Body of pancreas (tissue), 4 donors: ENCODE data around the gene SLC25A21. TPM values are rescaled to one million over a fixed set of nuclear protein-coding genes. Genes with fewer than 3 reads are reported as not detected.

Source experiments
- ATAC-seq: fragments of 150-250 bp; one replicate; pipeline ENCODE4 v1.9.1; 2016
- DNase-seq, 4 donors: peaks; one replicate each; pipeline ENCODE4 v3.0.0-alpha.2; 2019
- H3K27ac ChIP-seq, 4 donors: fragments of 200-600 bp; sonication (generic); 1 replicate in 3 of 4; 2 replicates in 1 of 4; pipeline versions ENCODE4 v1.5.1 to v1.6.1; 2016 to 2019; ENCODE audit warnings: mild to moderate bottlenecking in 1 of 4, mixed read lengths in 1 of 4, moderate library complexity in 1 of 4
- H3K27me3 ChIP-seq, 2 donors: fragments of 200-600 bp; sonication (generic); one replicate each; pipeline ENCODE4 v1.6.0; 2016; ENCODE audit warnings: mild to moderate bottlenecking in 1 of 2
- H3K36me3 ChIP-seq, 2 donors: fragments of 200-600 bp; sonication (generic); replicated peaks in 1 of 2; 2 replicates each; pipeline ENCODE4 v1.5.1; 2016; ENCODE audit warnings: low read depth in 2 of 2; ENCODE audit not compliant: insufficient read depth in 1 of 2
- H3K4me1 ChIP-seq: fragments of 200-600 bp; sonication (generic); one replicate; pipeline ENCODE4 v1.6.0; 2016
- H3K4me3 ChIP-seq, 2 donors: fragments of 200-600 bp; sonication (generic); 1 replicate in 1 of 2; 2 replicates in 1 of 2; pipeline ENCODE4 v1.5.1; 2016 to 2019
- H3K9me3 ChIP-seq, 3 donors: fragments of 200-600 bp; sonication (generic); 1 replicate in 2 of 3; 2 replicates in 1 of 3; pipeline ENCODE4 v1.5.1; 2016
- POLR2A ChIP-seq, 3 donors: fragments of 450-650 bp; IDR thresholded peaks; one replicate each; pipeline ENCODE4 v1.6.1; 2016; ENCODE audit warnings: antibody characterized with exemption in 3 of 3, mild to moderate bottlenecking in 2 of 3
- WGBS, 2 donors: methylation state at CpG; one replicate each; pipeline ENCODE4 v1.1.5; 2017; 5-methylcytosine and 5-hydroxymethylcytosine counted together
- intact Hi-C: fragments of 100-400 bp; cut with DNase I; formaldehyde crosslinking; loops from one replicate; pipeline ENCODE4 v1.15.1; 2023
- total RNA-seq, 2 donors: library from RNA; depleted of rRNA; stranded (reverse); fragments of >200 nt; gene quantifications; one replicate each; pipeline ENCODE4 v1.1.0, GENCODE V29; 2016
- TF ChIP-seq, protein P1 (sequence below), 7 experiments: fragments of 450-650 bp in 4 of 7; fragments of 200-600 bp in 3 of 7; sonication (generic) in 3 of 7; IDR thresholded peaks; one replicate each; pipeline ENCODE4 v1.5.1; 2016 to 2019; ENCODE audit warnings: antibody characterized with exemption in 7 of 7

SLC25A21 gene
- total RNA-seq, 2 donors from 2014 or later, result not detected

DNA sequence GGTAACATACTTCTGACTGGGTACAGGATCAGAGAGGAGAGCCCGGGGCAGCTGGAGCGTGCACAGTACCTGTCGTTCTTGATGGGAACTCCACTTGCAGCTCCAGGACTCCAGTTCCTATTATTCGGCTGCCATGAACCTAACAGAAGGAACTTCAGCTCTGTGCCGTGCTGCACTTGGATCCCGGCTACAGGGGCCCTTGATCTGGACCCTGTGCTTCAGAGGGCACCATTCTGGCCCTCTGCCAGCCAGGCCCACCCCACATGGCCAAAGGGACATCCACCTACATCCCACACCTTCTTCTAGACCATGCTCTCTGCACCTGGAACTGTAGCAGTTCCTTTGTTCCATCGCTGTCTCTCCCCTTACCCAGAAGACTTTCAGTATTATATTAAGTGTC lies 452.6 kb downstream of the SLC25A21 start:
- no peak for TF ChIP-seq POLR2A (IDR thresholded peaks at IDR 0.05)
- TF ChIP-seq, protein P1, sequence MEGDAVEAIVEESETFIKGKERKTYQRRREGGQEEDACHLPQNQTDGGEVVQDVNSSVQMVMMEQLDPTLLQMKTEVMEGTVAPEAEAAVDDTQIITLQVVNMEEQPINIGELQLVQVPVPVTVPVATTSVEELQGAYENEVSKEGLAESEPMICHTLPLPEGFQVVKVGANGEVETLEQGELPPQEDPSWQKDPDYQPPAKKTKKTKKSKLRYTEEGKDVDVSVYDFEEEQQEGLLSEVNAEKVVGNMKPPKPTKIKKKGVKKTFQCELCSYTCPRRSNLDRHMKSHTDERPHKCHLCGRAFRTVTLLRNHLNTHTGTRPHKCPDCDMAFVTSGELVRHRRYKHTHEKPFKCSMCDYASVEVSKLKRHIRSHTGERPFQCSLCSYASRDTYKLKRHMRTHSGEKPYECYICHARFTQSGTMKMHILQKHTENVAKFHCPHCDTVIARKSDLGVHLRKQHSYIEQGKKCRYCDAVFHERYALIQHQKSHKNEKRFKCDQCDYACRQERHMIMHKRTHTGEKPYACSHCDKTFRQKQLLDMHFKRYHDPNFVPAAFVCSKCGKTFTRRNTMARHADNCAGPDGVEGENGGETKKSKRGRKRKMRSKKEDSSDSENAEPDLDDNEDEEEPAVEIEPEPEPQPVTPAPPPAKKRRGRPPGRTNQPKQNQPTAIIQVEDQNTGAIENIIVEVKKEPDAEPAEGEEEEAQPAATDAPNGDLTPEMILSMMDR (IDR thresholded peaks at IDR 0.05), result no peak
- Histone ChIP-seq H3K27me3 (no peaks in the 10 kb centered on the region), H3K9me3 (no peaks in the 10 kb centered on the region), H3K4me3 (no peak overlapping the region), H3K4me1 (no peaks in the 10 kb centered on the region), H3K27ac (no peak overlapping the region), H3K36me3 (no peaks in the 10 kb centered on the region)
- ATAC-seq, result no peak
- no peak for DNase-seq
- WGBS, 2 donors, result 84 to 94% methylated on average over 6 to 7 of the region's 7 CpGs
- intact Hi-C loops, result no loop called here

DNA sequence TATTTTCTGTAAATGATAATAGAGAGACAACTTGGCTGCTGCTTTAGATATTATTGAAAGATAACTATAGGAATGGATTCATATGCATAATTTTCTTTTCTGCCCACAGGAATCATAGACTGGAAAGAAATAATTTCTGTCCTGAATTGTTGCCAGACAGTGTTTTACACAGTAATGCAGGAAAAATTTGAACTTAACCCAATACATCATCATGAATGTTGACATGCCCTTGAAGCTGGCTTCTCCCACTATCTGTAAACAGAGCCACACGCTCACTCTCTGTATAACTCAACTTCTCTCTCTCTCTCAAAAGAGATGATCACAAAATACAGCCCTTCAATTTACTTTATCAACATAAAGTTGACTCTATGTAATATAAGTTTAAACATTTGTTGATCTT lies 454.2 kb downstream of the SLC25A21 start:
- ATAC-seq, result no peak
- no peak overlapping the region for H3K4me3 ChIP-seq
- DNase-seq, result no peak
- intact Hi-C loops, result no loop called here
- no peaks in the 10 kb centered on the region for H3K4me1 ChIP-seq
- 21 to 26% methylated on average over 1 of the region's 1 CpG for WGBS, 2 donors
- no peaks in the 10 kb centered on the region for H3K27me3 ChIP-seq
- TF ChIP-seq POLR2A (IDR thresholded peaks at IDR 0.05), result no peak
- TF ChIP-seq, protein P1 (IDR thresholded peaks at IDR 0.05), result no peak
- no peaks in the 10 kb centered on the region for H3K36me3 ChIP-seq
- H3K9me3 ChIP-seq, result no peaks in the 10 kb centered on the region
- H3K27ac ChIP-seq, result no peak overlapping the region

DNA sequence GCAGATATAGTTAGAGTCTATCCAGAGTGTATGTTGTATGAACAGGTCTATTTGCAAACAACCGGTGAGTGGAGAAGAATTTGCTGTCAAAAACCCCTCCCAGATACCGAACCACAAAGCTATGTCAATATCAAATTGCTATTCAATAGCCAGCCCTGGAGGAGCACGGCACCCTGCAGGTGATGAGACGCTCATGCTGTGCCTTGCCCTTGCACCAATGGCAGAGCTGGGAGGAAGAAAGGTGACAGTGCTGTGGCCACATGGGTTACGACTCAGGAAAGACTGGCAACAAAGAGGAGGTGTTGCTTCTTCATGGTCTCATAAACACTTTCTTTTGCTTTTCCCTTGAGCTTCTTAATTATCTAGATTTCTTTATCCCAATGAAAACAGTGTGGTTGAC lies 455.0 kb downstream of the SLC25A21 start:
- Histone ChIP-seq H3K9me3 (no peaks in the 10 kb centered on the region), H3K27ac (no peak overlapping the region), H3K4me3 (no peak overlapping the region), H3K27me3 (no peaks in the 10 kb centered on the region), H3K36me3 (no peaks in the 10 kb centered on the region), H3K4me1 (no peaks in the 10 kb centered on the region)
- intact Hi-C loops, result no loop called here
- ATAC-seq (no peak), DNase-seq (no peak)
- TF ChIP-seq, protein P1 (IDR thresholded peaks at IDR 0.05), result no peak
- no peak for TF ChIP-seq POLR2A (IDR thresholded peaks at IDR 0.05)
- WGBS, 2 donors, result 34 to 49% methylated on average over 5 of the region's 5 CpGs

DNA sequence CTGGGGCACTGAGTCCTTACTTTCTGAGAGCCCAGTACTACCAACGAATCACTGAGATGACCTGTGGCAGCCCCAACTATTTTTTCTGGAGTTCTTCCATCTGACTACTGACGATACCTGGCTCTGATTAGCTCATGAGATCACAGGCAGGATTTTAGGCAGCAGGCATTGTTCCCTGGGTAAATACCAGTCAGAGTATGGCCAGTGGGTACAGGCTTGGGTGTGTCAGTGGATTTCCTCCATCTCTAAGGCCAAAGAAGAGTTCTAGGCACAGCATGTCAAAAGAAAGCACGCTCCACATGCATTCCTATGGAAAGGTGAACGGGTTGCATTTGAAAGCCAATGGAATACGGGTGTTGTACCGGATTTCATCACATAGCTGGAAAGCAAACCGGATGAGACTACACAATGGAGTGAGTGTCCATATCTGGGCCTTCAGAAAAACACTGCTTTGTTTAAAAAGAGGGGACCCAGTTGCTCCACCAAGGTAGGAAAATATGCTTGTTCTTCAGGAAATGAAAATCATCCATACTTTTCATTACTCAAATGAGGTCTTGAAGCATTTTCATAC lies 455.7 kb downstream of the SLC25A21 start:
- TF ChIP-seq POLR2A (IDR thresholded peaks at IDR 0.05), result no peak
- TF ChIP-seq, protein P1 (IDR thresholded peaks at IDR 0.05), result no peak
- Histone ChIP-seq H3K27ac (no peak overlapping the region), H3K4me1 (no peaks in the 10 kb centered on the region), H3K9me3 (no peaks in the 10 kb centered on the region), H3K4me3 (no peak overlapping the region), H3K36me3 (no peaks in the 10 kb centered on the region), H3K27me3 (no peaks in the 10 kb centered on the region)
- intact Hi-C loops, result no loop called here
- no peak for ATAC-seq
- DNase-seq, result no peak
- 71 to 84% methylated on average over 7 of the region's 7 CpGs for WGBS, 2 donors

DNA sequence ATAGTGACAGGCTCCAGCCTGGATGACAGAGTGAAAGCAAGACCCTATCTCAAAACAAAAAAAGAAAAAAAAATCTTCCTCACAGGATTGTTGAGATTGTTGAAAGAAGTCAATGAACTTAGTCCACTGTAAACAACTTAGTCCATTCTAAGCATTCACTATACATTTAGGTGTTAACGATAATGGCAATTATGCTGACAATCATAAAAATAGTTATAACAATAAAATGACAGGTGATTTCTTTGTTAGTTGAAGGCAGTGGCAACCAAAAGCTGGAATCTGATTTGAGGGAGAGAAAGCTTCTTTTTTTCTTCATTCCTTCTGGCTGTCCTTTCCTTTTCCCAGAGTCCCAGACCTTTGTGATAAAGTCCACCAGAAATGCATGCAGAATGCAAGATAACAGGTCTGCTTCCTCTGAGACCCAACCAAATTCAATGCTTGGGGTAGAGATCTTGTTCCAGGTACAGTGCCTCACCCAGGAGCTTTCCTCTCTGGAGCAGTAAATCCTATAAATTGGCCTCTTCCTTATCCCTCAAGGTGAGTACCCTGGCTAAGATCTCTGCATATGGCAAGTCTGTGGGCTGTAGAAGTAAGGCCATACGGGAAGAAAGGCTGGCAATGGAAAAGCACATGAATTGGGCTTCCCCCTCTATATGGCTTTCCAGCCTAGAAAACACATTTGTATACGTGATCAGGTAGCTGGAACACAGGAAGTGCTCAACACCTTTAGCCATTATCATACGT lies 458.3 kb downstream of the SLC25A21 start:
- Histone ChIP-seq H3K4me3 (no peak overlapping the region), H3K4me1 (no peaks in the 10 kb centered on the region), H3K36me3 (no peaks in the 10 kb centered on the region), H3K9me3 (no peaks in the 10 kb centered on the region), H3K27me3 (no peaks in the 10 kb centered on the region), H3K27ac (no peak overlapping the region)
- no peak for TF ChIP-seq POLR2A (IDR thresholded peaks at IDR 0.05)
- TF ChIP-seq, protein P1 (IDR thresholded peaks at IDR 0.05), result no peak
- 54 to 66% methylated on average over 4 of the region's 4 CpGs for WGBS, 2 donors
- intact Hi-C loops, result no loop called here
- ATAC-seq, result no peak
- no peak for DNase-seq
